PC-3 (cell line): ENCODE data around the gene TCEAL1.

Experiments
- CTCF ChIP-seq: fragments of 300-600 bp; sonication (generic); conservative IDR thresholded peaks from 2 replicates; pipeline ENCODE4 v1.5.1; 2017; ENCODE audit warnings: antibody characterized with exemption, low read depth, mild to moderate bottlenecking, low read length
- EZH2 ChIP-seq: fragments of 300-600 bp; sonication (generic); IDR thresholded peaks from one replicate; pipeline ENCODE4 v1.6.1; 2017; ENCODE audit warnings: antibody characterized with exemption, mild to moderate bottlenecking, low read length; ENCODE audit not compliant: unreplicated experiment

GRCh38 chrX:103637604-103638338 is 9.0 kb downstream of the TCEAL1 start:
- no peak for TF ChIP-seq EZH2
- TF ChIP-seq CTCF: no peak
